HG03432 (cell line): ENCODE measurements around the gene NCAPD2.
A peak's percentile ranks its signal among the peaks of the same experiment; 100 is the strongest.
"Not testable (repeated sequence)": the region's sequence is repeated elsewhere in the genome, so short reads cannot be mapped to it uniquely, and the experiment has no call there.

Experiments
- ATAC-seq: cut with Tn5 transposase; IDR thresholded peaks from one replicate; pipeline ENCODE4 v1.9.1; 2021; ENCODE audit warnings: mild to moderate bottlenecking, moderate library complexity; ENCODE audit not compliant: unreplicated experiment

The NCAPD2 gene

GRCh38 chr12:6546016-6546415 lies 52.1 kb downstream of the NCAPD2 start:
- no peak for ATAC-seq

- no peak for ATAC-seq
Measured at GRCh38 chr12:6547566-6547965, 53.7 kb downstream of the NCAPD2 start.

GRCh38 chr12:6547987-6548386 lies 54.1 kb downstream of the NCAPD2 start:
- no peak for ATAC-seq

GRCh38 chr12:6548556-6548955 lies 54.7 kb downstream of the NCAPD2 start:
- no peak for ATAC-seq

GRCh38 chr12:6548966-6549683 lies 55.2 kb downstream of the NCAPD2 start:
- no peak for ATAC-seq

- ATAC-seq = no peak
Measured at GRCh38 chr12:6549684-6550151, 55.8 kb downstream of the NCAPD2 start.

GRCh38 chr12:6550294-6551062 lies 56.6 kb downstream of the NCAPD2 start:
- no peak for ATAC-seq

- ATAC-seq = no peak
Measured at GRCh38 chr12:6551063-6551461, 57.2 kb downstream of the NCAPD2 start.

- ATAC-seq = no peak
Measured at GRCh38 chr12:6551496-6552139, 57.7 kb downstream of the NCAPD2 start.

GRCh38 chr12:6552140-6552551 lies 58.2 kb downstream of the NCAPD2 start:
- no peak for ATAC-seq

GRCh38 chr12:6553051-6553868 lies 59.4 kb downstream of the NCAPD2 start:
- no peak for ATAC-seq

GRCh38 chr12:6554168-6555017 lies 60.5 kb downstream of the NCAPD2 start:
- ATAC-seq = peak; percentile 40

- ATAC-seq = peak; percentile 11
Measured at GRCh38 chr12:6555018-6555691, 61.3 kb downstream of the NCAPD2 start.

GRCh38 chr12:6556496-6556817 lies 62.6 kb downstream of the NCAPD2 start:
- not testable (repeated sequence) for ATAC-seq

- no peak for ATAC-seq
Measured at GRCh38 chr12:6556857-6557256, 63.0 kb downstream of the NCAPD2 start.

- not testable (repeated sequence) for ATAC-seq
Measured at GRCh38 chr12:6558014-6558760, 64.3 kb downstream of the NCAPD2 start.

GRCh38 chr12:6559500-6559899 lies 65.6 kb downstream of the NCAPD2 start:
- no peak for ATAC-seq

GRCh38 chr12:6560501-6561205 lies 66.8 kb downstream of the NCAPD2 start:
- ATAC-seq = no peak
